ENCODE data around the gene LCN12.

- TF ChIP-seq REST (IDR thresholded peaks at IDR 0.05; ENCODE audit: borderline replicate concordance) (no peak), EP300 (conservative IDR thresholded peaks at IDR 0.05; ENCODE audit: poor library complexity, severe bottlenecking) (no peak), CTCF (IDR thresholded peaks at IDR 0.05; ENCODE audit: poor library complexity, severe bottlenecking) (no peak)
Measured at GRCh38 chr9:137000177-137000930, 48.3 kb downstream of the LCN12 start.

Data from neural cell (in vitro differentiated cells).